Parathyroid adenoma (tissue), 2 donors: ENCODE results near the gene NUP98.

ENCODE experiments used
- H2AFZ ChIP-seq: fragments of 300-600 bp; sonication (generic); one replicate; pipeline ENCODE4 v1.7.0; 2017; ENCODE audit warnings: antibody characterized with exemption, mild to moderate bottlenecking
- H3K27ac ChIP-seq: fragments of 300-600 bp; sonication (generic); one replicate; pipeline ENCODE4 v1.7.0; 2017
- H3K27me3 ChIP-seq: fragments of 300-600 bp; sonication (generic); one replicate; pipeline ENCODE4 v1.7.0; 2017; ENCODE audit warnings: low read length; ENCODE audit not compliant: control insufficient read depth, insufficient read depth
- H3K36me3 ChIP-seq: fragments of 300-600 bp; sonication (generic); one replicate; pipeline ENCODE4 v1.7.0; 2017; ENCODE audit warnings: low read length; ENCODE audit not compliant: control insufficient read depth, insufficient read depth
- H3K4me1 ChIP-seq: fragments of 300-600 bp; sonication (generic); one replicate; pipeline ENCODE4 v1.7.0; 2017; ENCODE audit warnings: control low read depth
- H3K4me2 ChIP-seq: fragments of 300-600 bp; sonication (generic); one replicate; pipeline ENCODE4 v1.7.0; 2017; ENCODE audit warnings: low read length
- H3K4me3 ChIP-seq: fragments of 300-600 bp; sonication (generic); one replicate; pipeline ENCODE4 v1.7.0; 2017; ENCODE audit warnings: low read depth, low read length
- H3K79me2 ChIP-seq: fragments of 300-600 bp; sonication (generic); one replicate; pipeline ENCODE4 v1.7.0; 2017; ENCODE audit warnings: control low read depth
- H3K9ac ChIP-seq: fragments of 300-600 bp; sonication (generic); one replicate; pipeline ENCODE4 v1.7.0; 2017; ENCODE audit warnings: mild to moderate bottlenecking
- H3K9me3 ChIP-seq: fragments of 300-600 bp; sonication (generic); one replicate; pipeline ENCODE4 v1.7.0; 2017; ENCODE audit warnings: low read length; ENCODE audit not compliant: control insufficient read depth
- CTCF ChIP-seq: fragments of 300-600 bp; sonication (generic); IDR thresholded peaks from one replicate; pipeline ENCODE4 v1.7.0; 2017; ENCODE audit warnings: antibody characterized with exemption, mild to moderate bottlenecking
- donor health status: primary hyperparathyroidism.

The NUP98 gene

GRCh38 chr11:3723014-3723708 lies 74.2 kb downstream of the NUP98 start:
- Histone ChIP-seq H3K27ac (no peak overlapping the region), H3K9me3 (no peaks in the 10 kb centered on the region), H3K27me3 (no peaks in the 10 kb centered on the region), H2AFZ (no peak overlapping the region), H3K36me3 (no peaks in the 10 kb centered on the region), H3K4me2 (no peak overlapping the region), H3K79me2 (no peaks in the 10 kb centered on the region), H3K4me3 (no peak overlapping the region), H3K4me1 (no peaks in the 10 kb centered on the region), H3K9ac (no peak overlapping the region)
- TF ChIP-seq CTCF: no peak

- Histone ChIP-seq H3K4me1 (no peaks in the 10 kb centered on the region), H3K9ac (no peak overlapping the region), H3K27ac (no peak overlapping the region), H3K4me2 (no peak overlapping the region), H3K4me3 (no peak overlapping the region), H2AFZ (no peak overlapping the region), H3K36me3 (no peaks in the 10 kb centered on the region), H3K79me2 (no peaks in the 10 kb centered on the region), H3K27me3 (no peaks in the 10 kb centered on the region), H3K9me3 (no peaks in the 10 kb centered on the region)
- no peak for TF ChIP-seq CTCF
Measured at GRCh38 chr11:3722100-3722499, 75.3 kb downstream of the NUP98 start.

- no peak overlapping the region for H3K4me2 ChIP-seq
- H3K9me3 ChIP-seq: no peaks in the 10 kb centered on the region
- no peak overlapping the region for H3K4me3 ChIP-seq
- no peaks in the 10 kb centered on the region for H3K27me3 ChIP-seq
- no peak for TF ChIP-seq CTCF
- H3K4me1 ChIP-seq: no peaks in the 10 kb centered on the region
- H2AFZ ChIP-seq: no peak overlapping the region
- H3K27ac ChIP-seq: no peak overlapping the region
- no peaks in the 10 kb centered on the region for H3K79me2 ChIP-seq
- H3K9ac ChIP-seq: no peak overlapping the region
- no peaks in the 10 kb centered on the region for H3K36me3 ChIP-seq
Measured at GRCh38 chr11:3720997-3721396, 76.4 kb downstream of the NUP98 start.

- no peak overlapping the region for H2AFZ ChIP-seq
- H3K27me3 ChIP-seq: no peaks in the 10 kb centered on the region
Measured at GRCh38 chr11:3712274-3712673, 85.1 kb downstream of the NUP98 start.

More at GRCh38 chr11:3712274-3712673, 85.1 kb downstream of the NUP98 start:
- Histone ChIP-seq H3K4me2 (no peak overlapping the region), H3K79me2 (no peaks in the 10 kb centered on the region), H3K27ac (no peak overlapping the region), H3K9ac (no peak overlapping the region), H3K36me3 (no peaks in the 10 kb centered on the region), H3K4me1 (peaks cover 3% of the 10 kb centered on the region), H3K4me3 (no peak overlapping the region), H3K9me3 (no peaks in the 10 kb centered on the region)
- no peak for TF ChIP-seq CTCF
